Natural killer cell (primary cell): ENCODE data around the gene PHLDB2. TPM values are rescaled to one million over a fixed set of nuclear protein-coding genes. Genes with fewer than 3 reads are reported as not detected.

Experiments used
- ATAC-seq, 3 donors: fragments of 150-1000 bp in 2 of 3; fragments of 200-7000 bp in 1 of 3; cut with Tn5 transposase; 1 replicate in 1 of 3; 2 replicates in 2 of 3; pipeline ENCODE4 v1.10.0; 2021; ENCODE audit warnings: mild to moderate bottlenecking in 2 of 3, moderate library complexity in 2 of 3
- DNase-seq, 2 donors: peaks; one replicate each; pipeline versions ENCODE4 v3.0.0 to v3.0.0-alpha.2; 2013 to 2021; ENCODE audit warnings: mixed read lengths in 1 of 2
- H3K27ac ChIP-seq: one replicate; pipeline ENCODE4 v1.5.1; 2013; ENCODE audit warnings: mild to moderate bottlenecking, low read length
- H3K27me3 ChIP-seq: one replicate; pipeline ENCODE4 v1.6.1; 2013; ENCODE audit warnings: low read length; ENCODE audit not compliant: control insufficient read depth, insufficient read depth
- H3K36me3 ChIP-seq: one replicate; pipeline ENCODE4 v1.6.1; 2013; ENCODE audit warnings: low read length; ENCODE audit not compliant: control insufficient read depth, insufficient read depth
- H3K4me1 ChIP-seq: one replicate; pipeline ENCODE4 v1.6.1; 2013; ENCODE audit warnings: low read length; ENCODE audit not compliant: control insufficient read depth, insufficient read depth
- H3K4me3 ChIP-seq: one replicate; pipeline ENCODE4 v1.5.1; 2013; ENCODE audit warnings: low read length
- H3K9me3 ChIP-seq: one replicate; pipeline ENCODE4 v1.6.1; 2013; ENCODE audit warnings: low read length; ENCODE audit not compliant: control insufficient read depth, insufficient read depth
- H3K27ac Mint-ChIP-seq, 2 donors: one replicate each; pipeline ENCODE4 v1.8.0; 2022; ENCODE audit warnings: mild to moderate bottlenecking in 2 of 2, mixed read lengths in 2 of 2, moderate library complexity in 1 of 2
- H3K27me3 Mint-ChIP-seq, 2 donors: one replicate each; pipeline ENCODE4 v1.8.0; 2022; ENCODE audit warnings: low read depth in 2 of 2, mixed read lengths in 2 of 2
- H3K36me3 Mint-ChIP-seq: one replicate; pipeline ENCODE4 v1.8.0; 2022; ENCODE audit warnings: mixed read lengths
- H3K4me1 Mint-ChIP-seq, 2 donors: one replicate each; pipeline ENCODE4 v1.8.0; 2022; ENCODE audit warnings: mixed read lengths in 2 of 2
- H3K4me3 Mint-ChIP-seq: one replicate; pipeline ENCODE4 v1.8.0; 2022; ENCODE audit warnings: mild to moderate bottlenecking, moderate library complexity, mixed read lengths
- H3K9me3 Mint-ChIP-seq, 2 donors: one replicate each; pipeline ENCODE4 v1.8.0; 2022; ENCODE audit warnings: mixed read lengths in 2 of 2
- CTCF ChIP-seq: fragments of 200-600 bp; IDR thresholded peaks from one replicate; pipeline ENCODE4 v1.8.0; 2022; ENCODE audit warnings: antibody characterized with exemption
- WGBS: methylation state at CpG from one replicate; pipeline ENCODE4 v1.1.7; 2013; ENCODE audit warnings: missing lambda C conversion rate; ENCODE audit not compliant: insufficient coverage; 5-methylcytosine and 5-hydroxymethylcytosine counted together
- intact Hi-C: fragments of 100-400 bp; cut with micrococcal nuclease; formaldehyde crosslinking; loops from one replicate; pipeline ENCODE4 v1.14.2; 2022
- total RNA-seq, 4 donors: library from RNA; stranded (reverse); fragments of 120-200 nt in 1 of 4; gene quantifications; one replicate each; pipeline versions ENCODE4 v1.2.3 to v1.2.4, GENCODE V29; 2013 to 2022

The PHLDB2 gene
- total RNA-seq, 3 donors from 2014 or later (not counting 1 experiment from before 2014, with no cell fraction given), result 63.3 to 93.4 (median 64.0) TPM

- Mint-ChIP-seq H3K4me3 (no peak overlapping the region), H3K4me1 (peaks cover 0 to 5% of the 10 kb centered on the region in 2 donors), H3K9me3 (no peaks in the 10 kb centered on the region), H3K27ac (no peak overlapping the region), H3K27me3 (no peaks in the 10 kb centered on the region), H3K36me3 (no peaks in the 10 kb centered on the region)
- Histone ChIP-seq H3K27ac (no peak overlapping the region), H3K9me3 (no peaks in the 10 kb centered on the region), H3K4me1 (no peaks in the 10 kb centered on the region), H3K4me3 (no peak overlapping the region), H3K36me3 (peaks cover 7% of the 10 kb centered on the region), H3K27me3 (no peaks in the 10 kb centered on the region)
- DNase-seq (no peak), ATAC-seq (no peak)
- intact Hi-C loops, result no loop called here
- no peak for TF ChIP-seq CTCF
- 92% methylated on average over 4 of the region's 4 CpGs for WGBS
These were observed 98.1 kb downstream of the PHLDB2 start for GRCh38 chr3:111956995-111957734.

DNA sequence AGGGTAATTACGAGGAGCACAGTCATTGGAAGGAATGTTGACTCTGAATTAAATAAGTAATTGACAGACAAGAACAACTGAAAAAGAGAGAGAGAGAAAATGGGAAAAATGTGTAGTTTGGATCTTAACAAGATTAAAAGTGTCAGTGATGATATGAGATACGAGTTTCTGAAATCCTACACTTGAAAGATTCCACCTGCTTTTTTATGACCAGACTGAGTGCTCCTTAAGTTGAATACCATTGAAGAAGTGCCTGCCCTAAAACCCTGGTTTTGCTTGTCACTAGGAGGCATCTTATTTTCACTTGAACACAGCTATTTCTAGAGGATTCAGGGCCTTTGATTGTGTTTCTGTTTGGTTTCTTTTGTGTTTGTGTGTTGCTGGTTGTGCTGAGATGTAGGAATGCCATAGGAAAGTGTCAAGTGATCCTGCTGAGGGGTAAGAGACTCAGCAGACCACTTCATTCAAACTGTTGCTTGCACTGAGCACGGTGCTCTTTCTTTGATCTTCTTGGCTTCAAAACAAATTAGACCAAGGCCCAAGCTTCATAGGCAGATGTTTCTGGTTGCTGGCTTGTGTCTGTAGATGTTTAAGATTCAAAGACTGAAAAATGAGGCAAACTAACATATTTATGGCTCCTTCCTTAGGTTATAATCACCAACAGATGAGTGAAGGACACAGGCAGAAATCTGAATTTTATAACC lies 102.5 kb downstream of the PHLDB2 start:
- intact Hi-C loops, result loop anchor here (10.0 kb wide), 1 partner anchor 417 kb away; the partner anchor contains the start of gene CD96
- Mint-ChIP-seq H3K27ac (no peak overlapping the region), H3K4me3 (no peak overlapping the region)

DNA sequence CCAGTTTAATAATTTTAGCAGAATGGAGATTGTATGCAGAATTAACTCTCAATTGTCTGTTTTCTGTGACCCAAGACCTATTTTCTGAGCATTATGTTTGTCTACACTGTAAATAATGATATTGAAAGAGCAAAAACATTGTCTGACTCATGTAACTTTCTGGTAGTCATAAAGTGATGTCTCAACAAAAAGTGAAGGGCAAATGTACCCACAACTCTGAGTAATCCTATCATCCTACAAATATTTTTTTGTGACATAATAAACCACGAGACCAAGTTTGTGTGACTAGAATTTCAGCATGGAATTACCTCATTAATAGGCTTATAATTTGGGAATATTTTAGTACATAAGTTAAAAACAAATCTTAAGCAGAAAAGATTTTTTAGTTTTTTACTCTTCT lies 104.4 kb downstream of the PHLDB2 start:
- H3K27me3 ChIP-seq, result no peaks in the 10 kb centered on the region
- no peak overlapping the region for H3K27ac ChIP-seq
- TF ChIP-seq CTCF, result no peak
- no peaks in the 10 kb centered on the region for H3K9me3 Mint-ChIP-seq
- intact Hi-C loops, result loop anchor here (10.0 kb wide), 1 partner anchor 419 kb away; the partner anchor contains the start of gene CD96
- no peak overlapping the region for H3K4me3 ChIP-seq
- DNase-seq (no peak), ATAC-seq (no peak)
- no CpG with 5 or more reads among the region's 1 CpG for WGBS
- no peaks in the 10 kb centered on the region for H3K27me3 Mint-ChIP-seq
- no peaks in the 10 kb centered on the region for H3K9me3 ChIP-seq
- H3K4me1 Mint-ChIP-seq, result peaks cover 5 to 7% of the 10 kb centered on the region in 2 donors
- H3K4me3 Mint-ChIP-seq, result no peak overlapping the region
- H3K4me1 ChIP-seq, result no peaks in the 10 kb centered on the region
- H3K27ac Mint-ChIP-seq, result no peak overlapping the region
- peaks cover 7% of the 10 kb centered on the region for H3K36me3 ChIP-seq
- no peaks in the 10 kb centered on the region for H3K36me3 Mint-ChIP-seq

More for the DNA sequence above, 102.5 kb downstream of the PHLDB2 start:
- Mint-ChIP-seq H3K4me1 (peaks cover 0 to 5% of the 10 kb centered on the region in 2 donors), H3K36me3 (no peaks in the 10 kb centered on the region), H3K27me3 (no peaks in the 10 kb centered on the region), H3K9me3 (no peaks in the 10 kb centered on the region)
- Histone ChIP-seq H3K36me3 (peaks cover 4% of the 10 kb centered on the region), H3K4me3 (no peak overlapping the region), H3K9me3 (no peaks in the 10 kb centered on the region), H3K27ac (no peak overlapping the region), H3K4me1 (no peaks in the 10 kb centered on the region), H3K27me3 (no peaks in the 10 kb centered on the region)
- DNase-seq (no peak), ATAC-seq (no peak)
- 60% methylated on average over 3 of the region's 3 CpGs for WGBS
- no peak for TF ChIP-seq CTCF
